Glomerular visceral epithelial cell (primary cell): ENCODE measurements around the gene VSTM2B.
A peak's percentile ranks its signal among the peaks of the same experiment; 100 is the strongest.

ENCODE experiments used
- DNase-seq: peaks from one replicate; pipeline ENCODE4 v3.0.0-alpha.2; 2016; ENCODE audit errors: extremely low spot score

VSTM2B gene

DNA sequence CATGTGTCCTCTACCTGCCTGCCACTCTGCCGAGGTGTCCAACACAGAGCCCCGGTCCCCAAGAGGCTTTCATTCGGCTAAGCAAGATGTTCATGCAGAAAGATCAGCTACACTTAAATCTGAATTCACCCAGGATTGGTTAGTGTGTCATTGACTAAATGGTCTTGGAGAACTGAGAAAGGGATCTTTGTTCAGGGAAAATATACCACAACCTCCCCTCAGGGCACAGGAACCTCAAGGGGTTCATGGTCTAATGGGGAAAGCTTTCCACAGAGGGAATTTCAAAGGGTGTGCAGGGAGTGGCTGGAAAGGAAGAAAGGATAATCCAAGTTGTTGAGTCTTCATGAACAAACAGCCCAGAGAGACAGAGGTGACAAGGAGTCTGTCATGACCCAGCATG lies 65.9 kb downstream of the VSTM2B start:
- DNase-seq: no peak

DNA sequence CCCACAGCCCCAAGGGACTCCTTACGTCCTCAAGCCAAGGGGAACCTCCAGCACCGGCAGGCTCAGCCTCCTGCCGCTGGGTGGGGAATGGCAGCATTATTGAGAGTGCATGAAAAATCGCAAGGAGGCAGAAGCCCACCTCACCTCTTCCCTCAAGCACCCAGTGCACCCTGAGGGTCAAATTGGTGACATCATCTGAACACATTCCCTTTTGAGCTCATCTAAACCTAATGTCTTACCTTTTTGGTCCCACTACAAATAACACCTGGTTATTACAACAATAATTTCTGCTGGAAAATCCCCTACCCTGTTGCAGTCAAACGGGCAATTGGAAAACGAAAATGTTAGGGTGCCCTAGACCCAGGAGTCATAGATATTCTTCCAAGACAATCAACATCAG lies 68.1 kb downstream of the VSTM2B start:
- DNase-seq: no peak

DNA sequence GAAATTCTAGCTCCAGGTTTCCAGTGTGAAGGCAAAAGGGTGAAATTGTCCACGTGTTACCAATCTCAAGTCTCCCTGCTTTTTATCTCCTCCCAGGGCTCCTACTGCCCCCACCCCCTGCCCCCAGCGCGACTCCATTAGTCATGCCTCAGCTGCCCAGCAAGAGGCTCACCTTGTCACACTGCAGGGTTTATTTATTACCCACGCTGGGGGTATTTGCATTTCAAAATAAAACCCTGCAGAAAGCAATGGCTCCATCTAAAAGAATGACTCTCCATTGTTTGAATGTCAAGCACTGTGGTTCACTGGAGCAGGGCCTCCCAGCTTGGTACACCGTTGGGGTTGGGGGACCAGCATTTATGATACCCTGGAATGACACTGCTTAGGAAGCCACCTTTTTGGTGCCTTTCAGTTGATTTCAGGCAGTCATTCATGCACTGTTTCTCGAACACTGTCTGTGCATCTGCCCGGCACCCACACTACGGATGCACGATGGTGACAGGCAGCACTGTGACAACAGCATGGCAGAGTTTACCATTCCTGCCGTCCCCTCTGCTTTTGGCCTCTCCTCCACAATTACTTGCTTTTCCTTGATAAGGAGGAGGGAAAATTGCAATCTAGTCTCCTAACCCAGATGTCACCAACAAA lies 70.4 kb downstream of the VSTM2B start:
- DNase-seq: no peak

DNA sequence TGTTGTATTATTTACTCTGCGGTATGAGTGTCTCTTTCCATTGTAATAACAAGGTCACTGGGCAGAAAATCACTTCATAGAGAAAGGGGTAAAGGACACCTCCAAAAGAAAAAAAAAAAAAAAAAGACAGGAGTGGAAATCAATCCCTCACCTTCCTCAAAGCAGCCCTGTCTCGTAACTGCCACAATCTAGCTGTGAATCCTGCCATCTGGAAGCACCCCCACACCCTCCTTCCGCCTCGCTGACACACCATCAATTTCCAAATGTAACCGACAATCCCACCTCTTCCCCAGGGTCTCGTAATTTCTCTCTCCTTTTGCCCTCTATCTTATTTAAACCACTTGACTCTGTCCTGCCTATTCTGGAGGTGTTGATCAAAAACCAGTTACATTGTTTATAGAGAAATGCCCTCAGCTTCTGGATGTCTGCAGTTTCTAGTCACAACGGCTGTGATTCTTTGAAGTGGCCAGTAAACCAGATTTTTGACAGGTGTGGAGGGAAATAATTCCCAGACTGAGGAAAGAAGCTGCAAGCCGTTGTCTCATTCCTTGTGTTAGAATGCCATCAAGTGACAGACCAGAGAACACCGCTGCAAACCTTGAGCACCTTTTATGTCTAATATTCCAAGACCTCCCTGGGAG lies 71.2 kb downstream of the VSTM2B start:
- peak; percentile 45 for DNase-seq

DNA sequence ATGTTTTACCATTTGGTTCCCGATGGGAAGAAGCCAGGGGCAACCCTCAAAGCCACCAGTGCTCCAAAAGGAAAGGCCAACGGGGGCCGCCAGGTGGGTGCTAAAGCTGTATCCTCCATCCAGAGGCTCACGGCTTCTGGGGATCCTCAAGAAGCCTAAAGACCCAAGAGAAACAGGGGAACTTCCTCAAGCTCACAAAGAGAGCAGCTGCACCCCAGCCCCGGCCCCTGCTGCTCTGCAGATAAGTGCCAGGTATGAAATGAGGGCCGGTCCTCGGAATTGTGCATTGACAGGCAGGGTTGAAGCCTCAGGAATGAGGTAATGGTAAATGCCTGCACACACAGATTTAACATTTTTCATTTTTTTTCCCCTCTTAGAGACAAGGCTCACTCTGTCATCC lies 72.2 kb downstream of the VSTM2B start:
- no peak for DNase-seq

DNA sequence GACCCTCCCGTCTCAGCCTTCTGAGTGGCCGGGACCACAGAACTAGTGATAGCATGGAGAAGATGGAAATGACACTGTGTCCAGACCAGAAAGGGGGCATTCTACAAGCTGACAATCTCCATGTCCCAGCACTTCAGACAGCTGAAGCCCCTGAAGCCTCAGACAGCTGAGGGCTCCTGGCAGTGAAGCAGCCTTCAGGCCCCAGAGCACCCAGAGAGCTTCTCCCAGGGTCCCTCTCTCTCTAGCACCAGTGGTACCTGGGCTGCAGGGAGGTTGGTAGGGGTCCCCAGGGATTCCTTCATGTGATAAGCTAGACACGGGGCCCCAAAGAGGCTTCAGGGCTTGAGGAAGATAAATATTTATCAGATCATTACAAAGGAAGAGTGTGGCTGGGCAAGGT lies 72.7 kb downstream of the VSTM2B start:
- DNase-seq: no peak

DNA sequence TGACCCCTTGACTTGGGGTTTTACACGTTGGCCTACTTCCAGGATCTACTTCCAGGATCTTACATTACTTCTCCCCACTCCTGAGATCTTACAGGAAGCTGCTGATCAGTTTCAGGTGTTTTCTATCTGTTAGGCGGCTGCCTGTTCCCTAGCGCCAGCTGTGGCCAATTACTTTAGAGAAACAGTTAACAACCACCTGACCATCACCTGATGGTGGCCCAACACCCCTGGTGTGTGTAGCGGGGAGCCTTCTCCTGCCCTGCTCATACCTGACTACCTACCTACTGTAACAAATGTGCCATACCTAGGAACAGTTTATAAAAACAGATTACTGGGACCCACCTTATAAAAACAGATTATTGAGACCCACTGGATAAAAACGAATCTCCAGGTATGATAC lies 77.5 kb downstream of the VSTM2B start:
- no peak for DNase-seq

DNA sequence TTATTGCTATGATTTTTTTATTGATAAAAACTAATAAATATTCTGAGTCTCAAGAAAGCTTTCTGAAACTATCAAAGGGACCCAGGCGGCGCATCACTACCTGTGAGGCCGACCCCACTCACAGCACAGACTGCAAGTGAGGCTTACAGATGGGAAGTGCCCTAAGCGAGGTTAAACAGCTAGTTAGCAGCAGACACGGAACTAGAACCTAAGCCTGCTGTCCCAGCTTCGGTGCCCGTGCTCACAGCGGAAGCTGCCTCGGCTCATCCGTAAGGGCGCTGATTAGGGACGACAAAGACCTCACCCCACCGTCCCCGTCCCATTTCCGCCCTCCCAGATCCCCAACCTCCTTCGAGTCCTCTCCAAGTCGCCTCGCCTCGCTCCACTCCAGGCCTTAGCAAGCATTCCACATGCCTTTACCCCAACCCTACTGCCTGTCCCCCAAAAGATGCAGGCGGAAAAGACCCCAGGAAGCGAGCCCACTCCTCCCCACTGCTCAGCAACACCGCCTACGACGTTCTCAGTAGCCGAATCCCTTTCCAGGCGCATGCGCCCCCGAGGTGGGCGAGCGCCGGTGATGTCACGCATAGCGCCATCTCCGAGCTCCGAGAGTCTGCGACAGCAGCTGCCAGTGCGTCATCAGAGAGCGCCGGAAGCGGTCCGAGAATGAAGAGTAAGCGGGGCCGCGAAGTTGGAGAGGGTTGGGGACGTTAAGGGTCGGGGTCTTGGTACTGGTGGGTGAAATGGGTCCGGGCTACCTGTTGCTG lies 80.0 kb downstream of the VSTM2B start, which contains the start of gene POP4:
POP4 (plus strand) TSS at position 631 of the 767 bp plus-strand sequence; CDS start at position 667, 36 bp downstream.
- peak; percentile 94 for DNase-seq

DNA sequence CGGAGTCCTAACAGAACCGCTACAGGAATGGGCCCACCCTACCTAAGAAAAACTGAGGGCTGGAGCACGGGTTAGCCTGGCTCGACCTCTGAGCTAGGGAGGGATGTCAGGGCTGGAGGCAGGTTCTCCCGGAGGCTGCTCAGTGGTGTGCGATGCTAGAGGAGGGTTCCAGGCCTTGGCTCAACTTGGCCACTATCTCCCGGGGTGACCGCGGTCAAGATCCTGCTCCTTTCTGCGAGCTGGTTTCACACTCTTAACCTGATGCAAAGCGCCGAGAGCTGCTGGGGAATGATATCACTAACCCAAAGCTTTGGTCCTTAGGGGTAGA lies 80.6 kb downstream of the VSTM2B start:
- DNase-seq: no peak

DNA sequence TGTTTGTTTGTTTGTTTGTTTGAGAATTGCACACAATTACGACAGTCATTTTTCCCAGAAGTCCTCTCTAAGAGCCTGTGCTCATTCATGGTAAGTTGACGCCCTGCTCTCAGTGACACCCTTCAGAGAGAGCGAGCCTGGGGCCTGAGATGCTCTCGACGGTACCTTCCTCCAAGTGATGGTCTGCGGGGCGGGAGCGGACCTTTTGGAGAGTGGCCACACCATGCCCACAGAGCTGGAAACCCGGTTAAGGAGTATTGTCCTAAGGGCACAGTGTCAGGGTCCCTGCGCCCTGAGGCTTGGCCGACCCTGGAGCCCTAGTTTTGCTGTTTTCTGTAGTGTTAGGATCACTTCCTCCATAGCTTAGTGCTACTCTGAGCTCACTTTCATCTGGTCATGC lies 83.8 kb downstream of the VSTM2B start:
- DNase-seq: no peak

DNA sequence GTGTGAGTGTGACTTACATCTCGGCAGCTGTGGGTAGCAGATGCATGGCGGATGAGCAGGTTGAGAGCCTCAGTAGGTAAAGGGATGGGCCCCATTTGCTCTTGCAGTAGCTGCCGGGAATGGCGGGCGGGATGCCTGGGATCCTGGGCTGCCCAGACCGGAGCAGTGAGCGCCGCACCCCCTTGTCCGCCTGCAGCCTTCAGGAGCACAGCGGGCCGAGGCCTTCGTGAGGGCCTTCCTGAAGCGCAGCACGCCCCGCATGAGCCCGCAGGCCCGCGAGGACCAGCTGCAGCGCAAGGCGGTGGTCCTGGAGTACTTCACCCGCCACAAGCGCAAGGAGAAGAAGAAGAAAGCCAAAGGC lies 84.4 kb downstream of the VSTM2B start:
- no peak for DNase-seq

DNA sequence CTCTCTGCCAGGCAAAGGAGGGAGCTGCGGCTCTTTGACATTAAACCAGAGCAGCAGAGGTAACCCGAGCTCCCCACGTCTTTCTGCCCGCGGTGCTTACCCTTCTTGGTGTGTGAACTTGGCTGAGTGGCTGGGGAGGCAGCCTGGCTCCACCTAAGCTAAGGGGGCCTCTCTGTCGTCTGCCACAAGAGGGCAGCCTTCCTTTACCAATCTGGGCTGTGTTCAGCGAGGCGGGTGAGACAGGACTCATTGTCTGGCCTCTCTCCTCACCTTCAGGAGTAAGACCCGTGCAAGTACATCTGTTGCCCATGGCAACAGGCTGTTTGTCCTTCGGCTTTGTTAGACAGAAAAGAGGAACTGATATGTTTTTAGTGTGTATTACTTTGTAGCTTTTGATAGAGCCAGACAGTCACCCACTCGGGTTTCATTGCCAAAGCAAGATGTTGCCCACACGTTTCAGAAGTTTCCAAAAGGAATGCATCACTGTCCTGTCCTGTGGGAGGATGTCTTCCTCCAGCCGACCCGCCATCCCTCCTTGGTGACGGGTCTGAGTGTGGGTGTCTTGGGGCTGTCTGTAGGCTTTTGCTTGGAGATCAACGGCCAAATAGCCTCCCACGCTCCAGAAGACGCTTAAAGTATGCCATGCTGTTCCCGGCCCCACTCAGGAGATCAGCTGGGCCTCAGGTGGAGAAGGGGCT lies 84.9 kb downstream of the VSTM2B start:
- peak; percentile 78 for DNase-seq

DNA sequence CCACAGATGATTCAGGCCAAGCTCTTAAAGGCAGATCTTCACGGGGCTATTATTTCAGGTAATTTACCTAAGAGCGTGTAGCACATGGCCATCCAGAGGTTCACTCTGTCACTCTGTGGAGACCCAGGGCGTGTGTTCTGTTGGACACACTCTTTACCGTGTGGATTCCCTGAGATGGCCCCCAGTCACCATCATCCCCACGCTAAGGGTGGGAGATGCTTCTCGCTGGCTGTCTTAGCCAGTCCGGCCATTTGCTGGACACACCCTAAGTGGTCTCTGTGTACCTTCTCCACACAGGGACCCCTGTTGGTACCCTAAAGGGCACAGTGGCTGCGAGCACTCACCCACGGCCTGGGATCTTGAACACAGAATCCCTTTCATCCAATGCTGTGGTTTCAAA lies 86.3 kb downstream of the VSTM2B start:
- DNase-seq: no peak

DNA sequence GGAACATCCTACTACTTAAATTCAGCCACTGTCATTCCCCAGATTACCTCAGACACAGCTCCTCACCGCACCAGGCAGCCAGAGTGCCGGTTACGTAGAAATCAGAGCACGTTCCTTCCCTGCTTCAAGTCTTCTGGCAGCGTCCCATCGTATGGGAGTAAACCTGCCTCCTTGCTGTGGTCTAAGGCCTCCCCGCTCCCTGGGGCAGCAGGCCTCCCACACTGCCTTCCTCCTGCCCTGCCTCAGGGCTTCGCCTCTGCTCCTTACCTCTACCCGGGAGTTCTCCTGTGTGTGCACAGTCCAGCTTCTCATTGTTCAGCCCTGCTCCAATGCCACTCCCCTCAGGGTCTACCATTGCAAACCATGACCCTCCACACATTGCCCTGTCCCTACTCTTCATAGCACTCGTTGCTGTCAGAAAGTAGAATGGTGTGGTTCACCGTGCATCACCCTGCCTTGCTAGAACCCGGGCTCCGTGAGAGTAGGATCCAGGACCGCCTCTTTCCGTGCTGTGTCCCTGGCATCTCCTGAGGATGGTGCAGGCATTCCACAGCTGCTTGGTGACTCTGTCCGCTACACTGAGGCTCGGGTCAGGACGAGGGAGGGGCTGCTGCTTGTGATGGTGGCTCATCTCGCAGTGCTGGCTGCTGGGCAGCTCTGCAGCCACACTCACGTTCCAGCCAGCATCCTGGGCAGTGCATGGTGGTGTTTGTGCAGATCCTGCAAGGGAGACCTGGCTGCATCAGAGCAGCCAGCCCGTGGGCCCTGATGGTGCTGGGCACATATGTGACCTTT lies 87.2 kb downstream of the VSTM2B start:
- DNase-seq: no peak

DNA sequence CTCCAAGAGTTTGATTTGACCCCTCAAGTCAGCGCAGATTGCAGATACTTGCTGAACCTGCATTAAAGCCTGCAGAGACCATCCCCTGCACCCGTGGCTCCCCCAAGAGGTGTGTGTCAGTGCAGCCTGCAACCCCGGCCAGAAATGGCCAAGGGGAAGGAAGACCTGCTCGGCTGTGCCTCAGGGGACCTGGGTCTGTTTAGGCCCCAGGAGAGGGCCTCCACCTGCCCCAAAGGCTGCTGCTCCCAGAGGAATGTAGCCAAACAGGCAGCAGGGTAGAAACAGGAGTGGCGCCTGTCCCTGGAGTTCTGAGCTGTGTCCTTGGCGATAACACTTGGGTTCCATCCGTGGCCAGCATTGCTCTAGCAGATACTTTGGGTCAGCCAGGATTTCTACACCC lies 88.3 kb downstream of the VSTM2B start:
- no peak for DNase-seq
